Upper lobe of right lung (tissue), 1 donor: ENCODE results near the gene HDLBP. TPM values are rescaled to one million over a fixed set of nuclear protein-coding genes. Genes with fewer than 3 reads are reported as not detected.
A peak's percentile ranks its signal among the peaks of the same experiment; 100 is the strongest.

Experiments used
- ATAC-seq: fragments of 200-7000 bp; cut with Tn5 transposase; one replicate; pipeline ENCODE4 v1.9.1; 2020; ENCODE audit warnings: mild to moderate bottlenecking, moderate library complexity
- DNase-seq: peaks from one replicate; pipeline ENCODE4 v3.0.0-alpha.2; 2020
- H3K27ac ChIP-seq: fragments of 200-600 bp; one replicate; pipeline ENCODE4 v1.8.0; 2022
- H3K27me3 ChIP-seq: fragments of 200-600 bp; one replicate; pipeline ENCODE4 v1.8.0; 2022; ENCODE audit warnings: mild to moderate bottlenecking
- H3K36me3 ChIP-seq: fragments of 200-600 bp; one replicate; pipeline ENCODE4 v1.8.0; 2022
- H3K4me1 ChIP-seq: fragments of 200-600 bp; one replicate; pipeline ENCODE4 v1.8.0; 2022
- H3K4me3 ChIP-seq: fragments of 200-600 bp; one replicate; pipeline ENCODE4 v1.8.0; 2022; ENCODE audit warnings: mild to moderate bottlenecking
- H3K9me3 ChIP-seq: fragments of 200-600 bp; one replicate; pipeline ENCODE4 v1.8.0; 2022
- CTCF ChIP-seq: fragments of 200-600 bp; IDR thresholded peaks from one replicate; pipeline ENCODE4 v1.8.0; 2022; ENCODE audit warnings: antibody characterized with exemption
- intact Hi-C: fragments of 100-400 bp; cut with DNase I; formaldehyde crosslinking; loops from one replicate; pipeline ENCODE4 v1.11.0; 2022
- total RNA-seq: library from RNA; stranded (reverse); fragmentation: NEBNext Ultra II Directional; extraction: Animal tissue kit (Norgen Biotek cat#: 25700); gene quantifications from one replicate; pipeline ENCODE4 v1.2.1, GENCODE V29; 2021
- donor health status: DM: no; HTN: yes; CAD: no; lungs with severe emphysema.

HDLBP gene
- total RNA-seq, 1 donor from 2014 or later = 444 TPM

- intact Hi-C loops = no loop called here
- DNase-seq (no peak), ATAC-seq (no peak)
- H3K4me3 ChIP-seq = peak overlapping the region; percentile 68
- no peaks in the 10 kb centered on the region for H3K9me3 ChIP-seq
- H3K27ac ChIP-seq = no peak overlapping the region
- no peak for TF ChIP-seq CTCF
- H3K27me3 ChIP-seq = no peaks in the 10 kb centered on the region
- peaks cover 36% of the 10 kb centered on the region for H3K36me3 ChIP-seq
- H3K4me1 ChIP-seq = peaks cover 38% of the 10 kb centered on the region
Observed at GRCh38 chr2:241270531-241270930, 44.9 kb downstream of the HDLBP start.

GRCh38 chr2:241269707-241270520 is 45.6 kb downstream of the HDLBP start:
- Histone ChIP-seq H3K4me1 (peaks cover 38% of the 10 kb centered on the region), H3K36me3 (peaks cover 42% of the 10 kb centered on the region), H3K9me3 (no peaks in the 10 kb centered on the region), H3K4me3 (no peak overlapping the region), H3K27me3 (no peaks in the 10 kb centered on the region), H3K27ac (no peak overlapping the region)
- peak; percentile 74 for DNase-seq
- intact Hi-C loops = no loop called here
- no peak for TF ChIP-seq CTCF
- peak; percentile 31 for ATAC-seq

- Histone ChIP-seq H3K4me3 (no peak overlapping the region), H3K27ac (no peak overlapping the region), H3K27me3 (no peaks in the 10 kb centered on the region), H3K36me3 (peaks cover 52% of the 10 kb centered on the region), H3K9me3 (no peaks in the 10 kb centered on the region), H3K4me1 (peaks cover 38% of the 10 kb centered on the region)
- intact Hi-C loops = no loop called here
- no peak for TF ChIP-seq CTCF
- DNase-seq (no peak), ATAC-seq (no peak)
Observed at GRCh38 chr2:241268716-241269445, 46.6 kb downstream of the HDLBP start.

- Histone ChIP-seq H3K36me3 (peaks cover 58% of the 10 kb centered on the region), H3K27me3 (no peaks in the 10 kb centered on the region), H3K27ac (no peak overlapping the region), H3K4me1 (peaks cover 35% of the 10 kb centered on the region), H3K4me3 (no peak overlapping the region), H3K9me3 (no peaks in the 10 kb centered on the region)
- ATAC-seq = no peak
- no peak for DNase-seq
- intact Hi-C loops = no loop called here
- no peak for TF ChIP-seq CTCF
Observed at GRCh38 chr2:241268306-241268705, 47.2 kb downstream of the HDLBP start.

- peaks cover 30% of the 10 kb centered on the region for H3K4me1 ChIP-seq
- TF ChIP-seq CTCF = no peak
- intact Hi-C loops = no loop called here
- no peak for ATAC-seq
- no peak overlapping the region for H3K27ac ChIP-seq
- H3K4me3 ChIP-seq = no peak overlapping the region
- peaks cover 66% of the 10 kb centered on the region for H3K36me3 ChIP-seq
- DNase-seq = no peak
- no peaks in the 10 kb centered on the region for H3K9me3 ChIP-seq
- H3K27me3 ChIP-seq = no peaks in the 10 kb centered on the region
Observed at GRCh38 chr2:241267249-241268067, 48.0 kb downstream of the HDLBP start.
